Activated gamma-delta T cell (primary cell): ENCODE measurements around the gene DENND4B.

ENCODE experiments used
- DNase-seq: peaks from one replicate; lab custom pipeline; 2025; lab: John Stamatoyannopoulos, UW

Gene DENND4B

DNA sequence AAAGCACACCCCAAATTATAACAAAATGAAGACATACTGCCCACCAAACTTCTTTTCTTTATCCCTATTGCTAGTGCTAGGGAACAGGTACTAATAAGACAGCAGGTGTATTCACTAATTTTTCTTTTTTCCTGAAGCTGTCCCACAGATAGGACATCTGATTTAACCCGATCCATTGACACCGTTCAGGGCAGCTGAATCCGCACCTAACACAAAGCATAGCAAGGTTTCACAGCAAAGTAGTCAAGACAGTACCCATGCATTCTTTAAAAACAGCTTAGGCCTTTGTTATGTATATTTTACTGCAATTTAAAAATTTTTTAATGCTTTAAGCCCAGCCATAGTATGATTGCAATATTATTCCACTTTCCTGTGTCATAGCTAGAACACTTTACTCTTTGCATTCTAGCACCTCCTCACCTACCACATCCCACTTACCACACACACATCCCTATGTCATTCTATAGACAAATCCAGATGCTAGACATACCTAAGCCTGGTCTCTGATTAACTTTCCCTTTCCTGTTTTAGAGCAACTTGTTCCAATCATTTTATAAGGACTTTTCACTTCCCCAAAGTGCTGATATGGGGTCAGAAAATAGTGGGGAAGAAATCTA is 64.1 kb downstream of the DENND4B start:
- DNase-seq, result no peak

DNA sequence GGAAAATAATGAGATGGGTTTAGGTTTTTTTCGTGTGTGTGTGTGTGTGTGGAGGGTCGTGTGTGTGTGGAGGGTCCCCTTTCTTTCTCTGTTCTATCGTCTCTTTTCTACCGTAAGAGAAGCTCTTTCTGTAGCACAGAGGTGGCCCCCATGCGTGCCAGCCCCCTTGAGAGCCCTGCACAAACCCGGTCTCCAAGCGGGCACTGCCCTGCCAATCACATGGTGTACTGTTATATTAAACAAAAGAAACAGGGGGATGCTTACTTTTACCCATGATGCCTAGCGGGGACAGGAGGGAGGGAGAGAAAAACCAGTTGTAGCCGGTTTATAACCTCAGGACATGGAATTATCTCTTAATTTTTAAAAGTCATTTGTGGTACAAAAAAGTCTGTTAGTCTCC is 64.8 kb downstream of the DENND4B start:
- DNase-seq, result no peak

DNA sequence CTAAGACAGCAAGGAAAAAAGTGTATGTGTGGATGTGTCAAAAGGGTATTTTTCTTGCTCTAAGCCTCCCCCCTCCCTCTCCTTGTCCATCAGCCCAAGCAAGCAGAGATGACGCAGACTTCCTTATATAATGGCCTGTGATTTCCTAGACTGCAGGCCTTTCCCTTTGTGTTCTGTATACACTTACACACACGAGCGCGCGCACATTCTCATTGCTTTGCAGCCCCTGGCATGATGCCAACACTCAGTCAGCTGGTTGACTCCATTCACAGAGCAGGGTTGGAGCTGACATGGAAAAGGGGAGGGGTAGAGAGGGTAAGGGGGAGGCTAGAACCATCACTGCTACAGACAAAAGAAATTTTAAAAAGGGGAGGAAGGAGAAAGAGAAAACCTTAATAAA is 65.6 kb downstream of the DENND4B start:
- DNase-seq, result no peak

DNA sequence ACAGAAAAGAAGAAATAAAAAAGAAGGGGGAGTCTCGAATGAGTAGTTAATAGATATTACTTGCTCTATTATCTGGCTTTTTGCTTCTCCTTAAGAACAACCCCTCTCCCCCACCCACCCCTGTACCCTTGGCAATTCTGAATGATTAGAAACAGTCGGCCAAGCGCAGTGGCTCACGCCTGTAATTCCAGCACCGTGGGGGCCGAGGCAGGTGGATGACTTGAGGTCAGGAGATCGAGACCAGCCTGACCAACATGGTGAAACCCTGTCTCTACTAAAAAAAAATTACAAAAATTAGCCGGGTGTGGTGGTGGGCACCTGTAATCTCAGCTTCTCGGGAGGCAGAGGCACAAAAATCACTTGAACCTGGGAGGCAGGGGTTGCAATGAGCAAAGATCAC is 66.5 kb downstream of the DENND4B start:
- DNase-seq, result no peak
